Endothelial cell of umbilical vein (primary cell): ENCODE results near the gene ASB11. TPM values are rescaled to one million over a fixed set of nuclear protein-coding genes. Genes with fewer than 3 reads are reported as not detected.

ENCODE experiments used
- BruUV-seq: library from RNA; stranded (reverse); fragments of 400-500 nt; replicated peaks from 2 replicates; lab custom pipeline; 2021; lab: Mats Ljungman, UMichigan
- CTCF ChIA-PET: fragments of 300-600, 350-600 bp; sonication (Branson Sonifier 250); formaldehyde crosslinking; loops from one replicate; lab custom pipeline; 2021; ENCODE audit warnings: antibody characterized with exemption, inconsistent platforms; lab: Charles Lee
- POLR2A ChIA-PET: fragments of 300-600, 350-600 bp; sonication (Branson Sonifier 250); formaldehyde crosslinking; loops from one replicate; lab custom pipeline; 2021; ENCODE audit warnings: antibody characterized with exemption, inconsistent platforms; lab: Charles Lee
- DNase-seq: peaks from one replicate; pipeline ENCODE4 v3.0.0-alpha.2; 2011; ENCODE audit warnings: low read depth, low spot score
- FAIRE-seq: peaks from 2 replicates; lab custom pipeline; 2011; peaks lifted over from hg19 to GRCh38; lab: Jason Lieb, UNC
- H2AFZ ChIP-seq: 2 replicates; pipeline ENCODE4 v1.6.0; 2012; ENCODE audit warnings: low read depth, low read length, control low read depth, inconsistent platforms
- H3K27ac ChIP-seq: 2 replicates; pipeline ENCODE4 v1.5.1; 2011; ENCODE audit warnings: low read depth, mild to moderate bottlenecking, control low read depth, low read length, moderate library complexity; ENCODE audit not compliant: insufficient read depth
- H3K27me3 ChIP-seq, 2 experiments: 2 replicates each; pipeline versions ENCODE4 v1.6.0 to v1.6.1; 2011; ENCODE audit warnings: low read length in 2 of 2, mixed read lengths in 1 of 2; ENCODE audit not compliant: control insufficient read depth in 2 of 2, insufficient read depth in 2 of 2
- H3K36me3 ChIP-seq, 2 experiments: 2 replicates in 1 of 2; 3 replicates in 1 of 2; pipeline ENCODE4 v1.5.1; 2011; ENCODE audit warnings: low read length in 2 of 2, mild to moderate bottlenecking in 1 of 2, moderate library complexity in 1 of 2; ENCODE audit not compliant: control insufficient read depth in 2 of 2, insufficient read depth in 2 of 2; ENCODE audit errors: extremely low read depth in 1 of 2
- H3K4me1 ChIP-seq: 3 replicates; pipeline ENCODE4 v1.5.1; 2011; ENCODE audit warnings: mild to moderate bottlenecking, low read length; ENCODE audit not compliant: control insufficient read depth, insufficient read depth; ENCODE audit errors: extremely low read depth
- H3K4me2 ChIP-seq: 2 replicates; pipeline ENCODE4 v1.6.1; 2011; ENCODE audit warnings: low read length, control low read depth, mixed read lengths; ENCODE audit not compliant: insufficient read depth
- H3K4me3 ChIP-seq, 3 experiments: fragments of 200-600 bp in 1 of 3; sonication (generic), shearing (Covaris generic) in 1 of 3; replicated peaks in 1 of 3; 2 replicates each; pipeline ENCODE4 v1.5.1; 2011 to 2016; ENCODE audit warnings: control low read depth in 3 of 3, low read length in 3 of 3, mild to moderate bottlenecking in 2 of 3, inconsistent platforms in 1 of 3, low read depth in 1 of 3, moderate library complexity in 1 of 3; ENCODE audit not compliant: insufficient read depth in 1 of 3
- H3K79me2 ChIP-seq: 2 replicates; pipeline ENCODE4 v1.6.0; 2012; ENCODE audit warnings: low read length, inconsistent platforms; ENCODE audit not compliant: control insufficient read depth, insufficient read depth
- H3K9ac ChIP-seq: replicated peaks from 2 replicates; pipeline ENCODE3; 2011; ENCODE audit warnings: low read length, control low read depth; ENCODE audit not compliant: insufficient read depth; ENCODE audit errors: extremely low read depth
- H3K9me1 ChIP-seq: replicated peaks from 3 replicates; pipeline ENCODE4 v1.6.0; 2011; ENCODE audit warnings: mild to moderate bottlenecking, low read length; ENCODE audit not compliant: control insufficient read depth, insufficient read depth; ENCODE audit errors: extremely low read depth
- H3K9me3 ChIP-seq: replicated peaks from 2 replicates; pipeline ENCODE4 v1.5.1; 2012; ENCODE audit warnings: low read length, inconsistent platforms; ENCODE audit not compliant: control insufficient read depth, insufficient read depth
- H4K20me1 ChIP-seq: replicated peaks from 2 replicates; pipeline ENCODE3; 2011; ENCODE audit warnings: mild to moderate bottlenecking, low read length; ENCODE audit not compliant: control insufficient read depth, insufficient read depth; ENCODE audit errors: extremely low read depth
- EZH2 ChIP-seq: IDR thresholded peaks from 2 replicates; pipeline ENCODE4 v1.6.1; 2012; ENCODE audit warnings: borderline replicate concordance, low read depth, mild to moderate bottlenecking, moderate library complexity, low read length, inconsistent platforms; ENCODE audit not compliant: severe bottlenecking
- FOS ChIP-seq: IDR thresholded peaks from 2 replicates; pipeline ENCODE4 v1.6.1; 2011; ENCODE audit warnings: mild to moderate bottlenecking, low read length, moderate library complexity, borderline replicate concordance; ENCODE audit not compliant: insufficient read depth
- GATA2 ChIP-seq: IDR thresholded peaks from 2 replicates; pipeline ENCODE4 v1.7.0; 2011; ENCODE audit warnings: low read depth, mild to moderate bottlenecking, moderate library complexity, mixed read lengths, low read length; ENCODE audit not compliant: insufficient read length, insufficient read depth
- JUN ChIP-seq: IDR thresholded peaks from 2 replicates; pipeline ENCODE4 v1.6.1; 2011; ENCODE audit warnings: borderline replicate concordance, low read depth; ENCODE audit not compliant: insufficient read length, insufficient read depth
- MAX ChIP-seq: IDR thresholded peaks from 2 replicates; pipeline ENCODE4 v1.6.1; 2011; ENCODE audit not compliant: insufficient read depth, insufficient read length
- MYC ChIP-seq: IDR thresholded peaks from one replicate; pipeline ENCODE4 v1.6.1; 2011; ENCODE audit warnings: mild to moderate bottlenecking, low read depth, low read length
- POLR2A ChIP-seq: IDR thresholded peaks from 2 replicates; pipeline ENCODE4 v1.6.1; 2012; ENCODE audit warnings: low read depth, mild to moderate bottlenecking, control low read depth, low read length
- POLR2AphosphoS5 ChIP-seq: IDR thresholded peaks from 2 replicates; pipeline ENCODE4 v1.6.1; 2012; ENCODE audit warnings: low read depth, mild to moderate bottlenecking, control low read depth, low read length, moderate library complexity; ENCODE audit not compliant: insufficient read depth
- dilution Hi-C: fragments of 300-500 bp; cut with MboI; formaldehyde crosslinking; loops from one replicate; pipeline ENCODE4 v1.15.0; 2019; ENCODE audit warnings: low sequenced_read_pairs; ENCODE audit not compliant: extremely low pct_ligation_motif_present
- intact Hi-C: fragments of 100-400 bp; cut with micrococcal nuclease; formaldehyde crosslinking; loops from one replicate; pipeline ENCODE4 v1.10.0; 2022
- polyA plus RNA-seq, 4 experiments: library from polyadenylated mRNA; depleted of rRNA in 3 of 4; stranded (reverse) in 3 of 4; unstranded in 1 of 4; fragments of >200 nt; gene quantifications; 2 replicates each; pipeline versions ENCODE4 v1.2.1 to v1.2.3, GENCODE V29; 2011 to 2012; ENCODE audit warnings: missing spikeins in 1 of 4
- total RNA-seq: library from RNA; stranded (reverse); gene quantifications from 2 replicates; pipeline ENCODE4 v1.2.3, GENCODE V29; 2021
- TF ChIP-seq, protein P1 (sequence below), 2 donors: IDR thresholded peaks; 1 replicate in 1 of 2; 2 replicates in 1 of 2; pipeline ENCODE4 v1.5.1; 2011; ENCODE audit warnings: low read length in 2 of 2, mild to moderate bottlenecking in 2 of 2, moderate library complexity in 2 of 2, control low read depth in 1 of 2, inconsistent platforms in 1 of 2, low read depth in 1 of 2; ENCODE audit not compliant: insufficient read depth in 1 of 2; ENCODE audit errors: extremely low read depth in 1 of 2

Gene ASB11
- total and polyA plus RNA-seq, 2 donors (not counting 3 experiments of a cell fraction or from before 2014, with no cell fraction given): 0.06 to 0.15 TPM

GRCh38 chrX:15340867-15341266 lies 25.4 kb upstream of the ASB11 start:
- H3K9ac ChIP-seq: no peak overlapping the region
- ChIA-PET CTCF (no interaction called here), POLR2A (no interaction called here)
- DNase-seq (no peak), FAIRE-seq (no peak)
- dilution Hi-C loops: no loop called here
- H3K9me1 ChIP-seq: no peaks in the 10 kb centered on the region
- H4K20me1 ChIP-seq: no peaks in the 10 kb centered on the region
- no peak overlapping the region for H3K27ac ChIP-seq
- H3K4me1 ChIP-seq: peaks cover 4% of the 10 kb centered on the region
- no peak overlapping the region for H3K4me2 ChIP-seq
- no peaks in the 10 kb centered on the region for H3K9me3 ChIP-seq
- peaks cover 5 to 11% of the 10 kb centered on the region in 2 experiments for H3K27me3 ChIP-seq
- H3K4me3 ChIP-seq: no peak overlapping the region
- intact Hi-C loops: no loop called here
- no peaks in the 10 kb centered on the region for H3K36me3 ChIP-seq
- no TSS peak for BruUV-seq
- no peaks in the 10 kb centered on the region for H3K79me2 ChIP-seq
- TF ChIP-seq JUN (no peak), FOS (no peak), POLR2A (no peak), MAX (no peak), EZH2 (no peak), MYC (no peak), POLR2AphosphoS5 (no peak), GATA2 (no peak)
- TF ChIP-seq, protein P1, sequence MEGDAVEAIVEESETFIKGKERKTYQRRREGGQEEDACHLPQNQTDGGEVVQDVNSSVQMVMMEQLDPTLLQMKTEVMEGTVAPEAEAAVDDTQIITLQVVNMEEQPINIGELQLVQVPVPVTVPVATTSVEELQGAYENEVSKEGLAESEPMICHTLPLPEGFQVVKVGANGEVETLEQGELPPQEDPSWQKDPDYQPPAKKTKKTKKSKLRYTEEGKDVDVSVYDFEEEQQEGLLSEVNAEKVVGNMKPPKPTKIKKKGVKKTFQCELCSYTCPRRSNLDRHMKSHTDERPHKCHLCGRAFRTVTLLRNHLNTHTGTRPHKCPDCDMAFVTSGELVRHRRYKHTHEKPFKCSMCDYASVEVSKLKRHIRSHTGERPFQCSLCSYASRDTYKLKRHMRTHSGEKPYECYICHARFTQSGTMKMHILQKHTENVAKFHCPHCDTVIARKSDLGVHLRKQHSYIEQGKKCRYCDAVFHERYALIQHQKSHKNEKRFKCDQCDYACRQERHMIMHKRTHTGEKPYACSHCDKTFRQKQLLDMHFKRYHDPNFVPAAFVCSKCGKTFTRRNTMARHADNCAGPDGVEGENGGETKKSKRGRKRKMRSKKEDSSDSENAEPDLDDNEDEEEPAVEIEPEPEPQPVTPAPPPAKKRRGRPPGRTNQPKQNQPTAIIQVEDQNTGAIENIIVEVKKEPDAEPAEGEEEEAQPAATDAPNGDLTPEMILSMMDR (IDR thresholded peaks at IDR 0.05; ENCODE audit: extremely low read depth in 1 of 2, insufficient read depth in 1 of 2, low read depth in 1 of 2, low read length in 2 of 2): no peak
- H2AFZ ChIP-seq: no peak overlapping the region
